ENCODE data around the gene SLC39A10. TPM values are rescaled to one million over a fixed set of nuclear protein-coding genes. Genes with fewer than 3 reads are reported as not detected.

Gene SLC39A10
- total RNA-seq, 1 experiment from 2014 or later = 112 TPM

DNA sequence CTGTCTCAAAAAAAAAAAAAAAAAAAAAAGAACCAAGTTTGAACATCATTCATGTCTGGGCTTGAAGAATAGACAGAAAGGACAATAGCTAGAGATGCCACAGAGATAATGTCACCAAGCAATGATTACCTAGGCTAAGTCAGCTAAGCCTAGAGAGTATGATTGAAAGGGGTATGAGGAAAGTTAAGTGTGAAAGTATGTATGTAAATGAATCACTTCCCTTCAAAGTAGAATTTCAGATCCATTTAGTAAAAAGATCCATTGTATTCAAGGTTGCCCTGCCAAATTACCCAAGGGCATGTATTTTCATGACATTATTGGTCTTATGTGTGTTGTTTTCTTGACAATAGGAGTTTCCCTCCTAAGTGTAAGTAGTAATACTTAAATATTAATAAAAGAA, 34.1 kb upstream of the SLC39A10 start:
- Histone ChIP-seq H3K9me3 (ENCODE audit: low read length) (no peaks in the 10 kb centered on the region), H3K36me3 (ENCODE audit: insufficient read depth, low read length) (no peaks in the 10 kb centered on the region), H3K4me1 (ENCODE audit: low read length) (peaks cover 31% of the 10 kb centered on the region), H3K9ac (ENCODE audit: low read length) (no peak overlapping the region), H3K9me2 (replicated peaks; ENCODE audit: insufficient read depth, low read length) (no peaks in the 10 kb centered on the region), H3K4me3 (ENCODE audit: low read length) (no peak overlapping the region), H3K27ac (ENCODE audit: low read length) (0 out of 2 replicates have a peak overlapping the region, but pooled peaks have one; percentile 9), H3K4me2 (ENCODE audit: low read depth, low read length, poor library complexity, severe bottlenecking) (no peak overlapping the region), H3K79me2 (ENCODE audit: low read length) (no peaks in the 10 kb centered on the region), H4K20me1 (ENCODE audit: insufficient read depth, low read depth, low read length) (no peaks in the 10 kb centered on the region), H2AFZ (ENCODE audit: low read length) (no peak overlapping the region), H3K27me3 (ENCODE audit: low read length) (no peaks in the 10 kb centered on the region)
- DNase-seq = no peak

DNA sequence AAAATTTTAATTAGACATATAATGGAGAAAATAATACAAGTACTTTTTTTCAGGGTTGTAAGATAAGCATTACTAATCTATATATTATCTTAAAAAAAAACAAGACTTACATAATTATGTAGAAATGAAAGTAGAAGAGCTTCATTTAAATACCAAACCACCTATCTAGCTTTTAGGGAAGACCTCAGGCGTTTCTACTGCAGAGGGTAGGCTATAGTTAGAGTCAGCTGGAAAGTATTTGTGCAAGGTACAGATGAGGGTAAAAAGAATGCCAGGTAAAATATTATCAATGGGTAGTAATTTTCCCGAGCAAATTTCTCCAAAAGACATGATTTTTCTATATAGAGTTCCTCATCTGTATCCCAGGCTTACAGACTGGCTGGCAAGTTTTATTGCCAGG, 30.5 kb upstream of the SLC39A10 start:
- H3K27ac ChIP-seq (ENCODE audit: low read length) = peak overlapping the region; percentile 77
- H2AFZ ChIP-seq (ENCODE audit: low read length) = peak overlapping the region; percentile 91; the same call in 1 of the 2 replicates
- no peaks in the 10 kb centered on the region for H3K27me3 ChIP-seq (ENCODE audit: low read length)
- no peaks in the 10 kb centered on the region for H3K36me3 ChIP-seq (ENCODE audit: insufficient read depth, low read length)
- no peaks in the 10 kb centered on the region for H3K79me2 ChIP-seq (ENCODE audit: low read length)
- H3K9me3 ChIP-seq (ENCODE audit: low read length) = no peaks in the 10 kb centered on the region
- peak overlapping the region; percentile 48 for H3K4me2 ChIP-seq (ENCODE audit: low read depth, low read length, poor library complexity, severe bottlenecking)
- no peaks in the 10 kb centered on the region for H3K9me2 ChIP-seq (replicated peaks; ENCODE audit: insufficient read depth, low read length)
- peak overlapping the region; percentile 42 for H3K9ac ChIP-seq (ENCODE audit: low read length)
- H3K4me1 ChIP-seq (ENCODE audit: low read length) = peaks cover 26% of the 10 kb centered on the region
- DNase-seq = no peak
- H4K20me1 ChIP-seq (ENCODE audit: insufficient read depth, low read depth, low read length) = no peaks in the 10 kb centered on the region
- H3K4me3 ChIP-seq (ENCODE audit: low read length) = no peak overlapping the region

DNA sequence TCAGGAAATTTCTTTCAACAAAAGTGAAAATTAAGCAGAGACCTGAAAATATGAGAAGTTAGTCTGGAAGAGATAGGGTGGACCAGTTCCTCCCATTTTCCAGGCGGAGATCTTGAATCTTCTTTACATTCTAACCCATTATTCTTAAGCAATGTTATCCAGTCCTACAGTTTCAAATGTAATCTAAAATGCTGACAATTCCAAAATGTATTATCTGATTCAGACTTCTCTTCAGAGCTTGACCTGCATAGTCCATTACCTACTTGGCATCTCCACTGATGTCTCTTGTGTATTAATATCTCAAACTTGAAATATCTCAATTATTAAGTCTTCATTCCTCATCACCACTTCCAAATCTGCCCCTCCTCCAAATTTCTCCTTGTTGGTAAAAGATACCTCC, 28.4 kb upstream of the SLC39A10 start:
- no peak overlapping the region for H3K27ac ChIP-seq (ENCODE audit: low read length)
- no peaks in the 10 kb centered on the region for H3K36me3 ChIP-seq (ENCODE audit: insufficient read depth, low read length)
- H3K79me2 ChIP-seq (ENCODE audit: low read length) = no peaks in the 10 kb centered on the region
- H3K9ac ChIP-seq (ENCODE audit: low read length) = no peak overlapping the region
- no peaks in the 10 kb centered on the region for H3K27me3 ChIP-seq (ENCODE audit: low read length)
- no peak overlapping the region for H2AFZ ChIP-seq (ENCODE audit: low read length)
- H4K20me1 ChIP-seq (ENCODE audit: insufficient read depth, low read depth, low read length) = no peaks in the 10 kb centered on the region
- DNase-seq = no peak
- no peak overlapping the region for H3K4me2 ChIP-seq (ENCODE audit: low read depth, low read length, poor library complexity, severe bottlenecking)
- H3K4me1 ChIP-seq (ENCODE audit: low read length) = peaks cover 29% of the 10 kb centered on the region
- H3K4me3 ChIP-seq (ENCODE audit: low read length) = no peak overlapping the region
- no peaks in the 10 kb centered on the region for H3K9me2 ChIP-seq (replicated peaks; ENCODE audit: insufficient read depth, low read length)
- no peaks in the 10 kb centered on the region for H3K9me3 ChIP-seq (ENCODE audit: low read length)

DNA sequence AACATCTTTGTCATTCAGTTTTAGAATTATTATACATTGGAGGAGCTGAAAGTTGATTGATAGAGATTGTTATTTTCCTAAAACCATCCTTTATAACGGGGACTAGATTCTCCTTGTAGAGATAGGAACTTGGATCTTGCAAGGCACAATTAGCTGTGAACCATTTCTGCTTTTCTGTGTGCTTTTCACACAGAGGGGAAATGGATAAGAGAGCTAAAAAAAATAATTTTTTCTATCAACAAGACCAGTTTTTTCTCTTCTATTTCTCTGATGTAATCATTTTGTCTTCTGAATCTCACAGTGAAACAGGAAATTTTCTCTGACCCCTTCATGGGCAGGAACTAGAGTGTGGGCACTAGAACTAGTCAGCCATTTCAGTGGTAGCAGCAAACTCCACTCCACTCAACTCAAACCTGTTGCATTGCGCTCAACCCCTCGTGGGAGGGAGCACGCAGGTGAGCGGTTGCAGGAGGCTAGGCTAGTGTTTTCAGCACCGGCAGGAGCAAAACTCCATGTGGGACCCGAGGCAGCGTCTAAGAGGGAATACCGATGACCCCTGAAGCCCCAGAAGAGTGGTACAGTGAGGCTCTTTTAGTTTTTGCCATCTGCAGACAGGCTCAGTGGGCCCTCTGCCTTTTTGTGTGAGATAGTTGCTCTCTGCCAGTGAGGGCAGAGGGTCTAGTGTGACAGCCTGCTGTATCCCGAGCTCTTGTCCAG, 24.0 kb upstream of the SLC39A10 start:
- no peaks in the 10 kb centered on the region for H3K27me3 ChIP-seq (ENCODE audit: low read length)
- no peaks in the 10 kb centered on the region for H3K9me2 ChIP-seq (replicated peaks; ENCODE audit: insufficient read depth, low read length)
- no peaks in the 10 kb centered on the region for H4K20me1 ChIP-seq (ENCODE audit: insufficient read depth, low read depth, low read length)
- peaks cover 15% of the 10 kb centered on the region for H3K4me1 ChIP-seq (ENCODE audit: low read length)
- no peak overlapping the region for H3K4me3 ChIP-seq (ENCODE audit: low read length)
- H3K9ac ChIP-seq (ENCODE audit: low read length) = 0 out of 2 replicates have a peak overlapping the region, but pooled peaks have one; percentile 14
- peak overlapping the region; percentile 60 for H3K27ac ChIP-seq (ENCODE audit: low read length)
- no peak overlapping the region for H3K4me2 ChIP-seq (ENCODE audit: low read depth, low read length, poor library complexity, severe bottlenecking)
- no peak for DNase-seq
- no peaks in the 10 kb centered on the region for H3K36me3 ChIP-seq (ENCODE audit: insufficient read depth, low read length)
- no peaks in the 10 kb centered on the region for H3K79me2 ChIP-seq (ENCODE audit: low read length)
- H2AFZ ChIP-seq (ENCODE audit: low read length) = peak overlapping the region; percentile 78; the same call in 1 of the 2 replicates
- H3K9me3 ChIP-seq (ENCODE audit: low read length) = no peaks in the 10 kb centered on the region

DNA sequence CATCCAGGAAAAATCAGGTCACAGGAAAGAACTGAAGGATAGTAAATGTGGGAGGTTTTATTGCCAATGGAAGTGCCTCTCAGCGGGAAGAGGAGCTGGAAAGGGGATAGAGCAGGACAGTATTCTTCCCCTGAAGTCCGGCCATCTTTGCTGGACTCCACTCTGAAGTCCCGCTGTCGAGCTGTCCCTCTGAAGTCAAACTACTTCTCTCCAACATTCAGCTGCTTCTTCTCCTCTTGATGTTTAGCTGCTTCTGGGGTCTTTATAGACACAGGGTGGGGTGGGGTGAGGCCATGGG, 23.5 kb upstream of the SLC39A10 start:
- no peak overlapping the region for H3K4me3 ChIP-seq (ENCODE audit: low read length)
- no peaks in the 10 kb centered on the region for H3K79me2 ChIP-seq (ENCODE audit: low read length)
- H3K36me3 ChIP-seq (ENCODE audit: insufficient read depth, low read length) = no peaks in the 10 kb centered on the region
- no peaks in the 10 kb centered on the region for H3K27me3 ChIP-seq (ENCODE audit: low read length)
- H3K27ac ChIP-seq (ENCODE audit: low read length) = no peak overlapping the region
- DNase-seq = no peak
- H3K9ac ChIP-seq (ENCODE audit: low read length) = no peak overlapping the region
- no peaks in the 10 kb centered on the region for H3K9me2 ChIP-seq (replicated peaks; ENCODE audit: insufficient read depth, low read length)
- H4K20me1 ChIP-seq (ENCODE audit: insufficient read depth, low read depth, low read length) = no peaks in the 10 kb centered on the region
- H3K4me2 ChIP-seq (ENCODE audit: low read depth, low read length, poor library complexity, severe bottlenecking) = no peak overlapping the region
- H2AFZ ChIP-seq (ENCODE audit: low read length) = no peak overlapping the region
- H3K4me1 ChIP-seq (ENCODE audit: low read length) = peaks cover 15% of the 10 kb centered on the region
- H3K9me3 ChIP-seq (ENCODE audit: low read length) = no peaks in the 10 kb centered on the region

- Histone ChIP-seq H3K4me1 (ENCODE audit: low read length) (peaks cover 15% of the 10 kb centered on the region), H3K9me3 (ENCODE audit: low read length) (no peaks in the 10 kb centered on the region), H3K9me2 (replicated peaks; ENCODE audit: insufficient read depth, low read length) (no peaks in the 10 kb centered on the region), H3K4me3 (ENCODE audit: low read length) (no peak overlapping the region), H3K9ac (ENCODE audit: low read length) (no peak overlapping the region), H3K27ac (ENCODE audit: low read length) (no peak overlapping the region), H4K20me1 (ENCODE audit: insufficient read depth, low read depth, low read length) (no peaks in the 10 kb centered on the region), H3K27me3 (ENCODE audit: low read length) (no peaks in the 10 kb centered on the region), H2AFZ (ENCODE audit: low read length) (no peak overlapping the region), H3K79me2 (ENCODE audit: low read length) (no peaks in the 10 kb centered on the region), H3K4me2 (ENCODE audit: low read depth, low read length, poor library complexity, severe bottlenecking) (no peak overlapping the region), H3K36me3 (ENCODE audit: insufficient read depth, low read length) (no peaks in the 10 kb centered on the region)
- DNase-seq = no peak
These were observed 23.1 kb upstream of the SLC39A10 start for GRCh38 chr2:195633974-195634373.

DNA sequence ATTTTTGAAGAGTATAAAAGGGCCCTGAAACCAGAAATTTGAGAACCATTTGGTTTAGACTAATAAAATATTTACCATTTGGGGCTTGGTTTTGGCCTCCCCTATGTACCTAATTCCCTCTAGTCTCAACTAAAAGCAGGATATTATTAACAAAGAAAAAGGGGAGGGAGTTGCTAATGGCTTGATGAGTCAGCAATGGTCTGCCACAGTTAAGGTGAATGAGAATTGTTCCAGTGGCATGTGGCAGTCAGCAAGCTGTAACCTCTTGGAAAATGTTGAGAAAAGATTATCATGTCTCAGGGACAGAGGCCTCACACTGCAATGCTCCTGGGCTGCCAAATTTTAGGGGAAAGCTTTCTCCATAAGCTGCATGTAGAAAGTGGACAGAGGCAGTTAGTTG, 20.1 kb upstream of the SLC39A10 start:
- no peak overlapping the region for H3K4me3 ChIP-seq (ENCODE audit: low read length)
- DNase-seq = no peak
- 0 out of 2 replicates have a peak overlapping the region, but pooled peaks have one; percentile 31 for H2AFZ ChIP-seq (ENCODE audit: low read length)
- H3K27me3 ChIP-seq (ENCODE audit: low read length) = no peaks in the 10 kb centered on the region
- no peak overlapping the region for H3K4me2 ChIP-seq (ENCODE audit: low read depth, low read length, poor library complexity, severe bottlenecking)
- no peaks in the 10 kb centered on the region for H3K9me2 ChIP-seq (replicated peaks; ENCODE audit: insufficient read depth, low read length)
- no peak overlapping the region for H3K27ac ChIP-seq (ENCODE audit: low read length)
- H3K36me3 ChIP-seq (ENCODE audit: insufficient read depth, low read length) = no peaks in the 10 kb centered on the region
- no peaks in the 10 kb centered on the region for H4K20me1 ChIP-seq (ENCODE audit: insufficient read depth, low read depth, low read length)
- peaks cover 20% of the 10 kb centered on the region for H3K4me1 ChIP-seq (ENCODE audit: low read length)
- H3K9ac ChIP-seq (ENCODE audit: low read length) = no peak overlapping the region
- no peaks in the 10 kb centered on the region for H3K79me2 ChIP-seq (ENCODE audit: low read length)
- no peaks in the 10 kb centered on the region for H3K9me3 ChIP-seq (ENCODE audit: low read length)

DNA sequence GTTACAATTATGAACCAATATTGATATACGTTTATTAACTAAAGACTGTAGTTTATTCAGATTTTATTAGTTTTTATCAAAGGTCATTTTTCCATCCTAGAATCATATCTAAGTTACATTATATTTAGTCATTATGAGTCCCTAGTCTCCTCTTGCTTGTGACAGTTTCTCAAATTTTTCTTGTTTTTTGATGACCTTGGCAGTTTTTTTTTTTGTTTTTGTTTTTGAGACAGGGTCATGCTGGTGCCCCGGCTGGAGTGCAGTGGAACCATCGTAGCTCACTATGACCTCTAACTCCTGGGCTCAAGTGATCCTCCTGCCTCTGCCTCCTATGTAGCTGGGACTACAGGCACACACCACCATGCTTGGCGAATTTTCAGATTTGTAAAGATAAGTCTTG, 18.3 kb upstream of the SLC39A10 start:
- DNase-seq = no peak
- H3K9me3 ChIP-seq (ENCODE audit: low read length) = no peaks in the 10 kb centered on the region
- H3K4me2 ChIP-seq (ENCODE audit: low read depth, low read length, poor library complexity, severe bottlenecking) = no peak overlapping the region
- H3K4me1 ChIP-seq (ENCODE audit: low read length) = peaks cover 24% of the 10 kb centered on the region
- no peaks in the 10 kb centered on the region for H3K79me2 ChIP-seq (ENCODE audit: low read length)
- H3K36me3 ChIP-seq (ENCODE audit: insufficient read depth, low read length) = no peaks in the 10 kb centered on the region
- no peaks in the 10 kb centered on the region for H3K27me3 ChIP-seq (ENCODE audit: low read length)
- no peak overlapping the region for H2AFZ ChIP-seq (ENCODE audit: low read length)
- no peak overlapping the region for H3K9ac ChIP-seq (ENCODE audit: low read length)
- no peaks in the 10 kb centered on the region for H4K20me1 ChIP-seq (ENCODE audit: insufficient read depth, low read depth, low read length)
- no peak overlapping the region for H3K27ac ChIP-seq (ENCODE audit: low read length)
- no peaks in the 10 kb centered on the region for H3K9me2 ChIP-seq (replicated peaks; ENCODE audit: insufficient read depth, low read length)
- H3K4me3 ChIP-seq (ENCODE audit: low read length) = no peak overlapping the region
